ENCODE data around the gene CLEC2L. TPM values are rescaled to one million over a fixed set of nuclear protein-coding genes. Genes with fewer than 3 reads are reported as not detected.

The CLEC2L gene
- total RNA-seq, 1 experiment from 2014 or later: not detected

DNA sequence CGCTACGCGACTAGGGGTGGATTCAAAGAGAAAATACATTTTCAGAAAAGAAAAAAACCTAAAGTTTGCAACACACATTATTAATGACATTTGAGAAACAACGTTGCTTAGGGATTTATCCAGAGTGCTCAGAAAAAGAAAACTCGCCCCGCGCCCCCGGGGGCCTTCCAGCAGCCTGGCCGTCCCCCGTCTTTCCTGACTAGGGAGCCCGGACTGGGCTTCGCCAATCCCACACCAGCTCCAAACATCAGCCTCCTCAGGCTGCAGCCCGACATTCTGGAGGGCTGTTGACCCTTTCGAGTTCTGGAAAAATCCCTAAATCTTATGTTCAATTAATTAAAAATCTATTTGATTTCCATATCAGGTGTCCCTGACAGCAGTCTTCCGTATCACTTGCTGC, 48.6 kb downstream of the CLEC2L start:
- Histone ChIP-seq H4K20me1 (ENCODE audit: insufficient read depth) (no peaks in the 10 kb centered on the region), H3K4me1 (ENCODE audit: control insufficient read depth in 1 of 2, insufficient read depth in 2 of 2, low read length in 2 of 2) (no peaks in the 10 kb centered on the region), H3K36me3 (ENCODE audit: control insufficient read depth in 1 of 2, insufficient read depth in 2 of 2, low read length in 2 of 2) (no peaks in the 10 kb centered on the region; a peak in 1 of 4 replicates), H3K4me2 (ENCODE audit: low read length) (no peak overlapping the region), H2AFZ (ENCODE audit: low read depth, low read length, poor library complexity, severe bottlenecking) (no peak overlapping the region), H3K79me2 (ENCODE audit: insufficient read depth, low read length) (no peaks in the 10 kb centered on the region), H3K9me3 (ENCODE audit: control insufficient read depth in 1 of 2, insufficient read depth in 1 of 2, low read depth in 1 of 2, low read length in 2 of 2) (no peaks in the 10 kb centered on the region), H3K9ac (ENCODE audit: low read length) (no peak overlapping the region), H3K9me2 (ENCODE audit: insufficient read depth) (no peaks in the 10 kb centered on the region), H3K27ac (ENCODE audit: low read depth, low read length) (no peak overlapping the region), H3K4me3 (replicated peaks in 1 of 2; ENCODE audit: low read depth in 1 of 2, low read length in 2 of 2) (no peak overlapping the region), H3K27me3 (ENCODE audit: insufficient read depth, low read length) (no peaks in the 10 kb centered on the region)
- ChIA-PET CTCF (no interaction called here), POLR2A (no interaction called here), RAD21 (ENCODE audit: low non-redundant PET in 1 of 2, low total read pairs in 2 of 2, uncharacterized antibody in 2 of 2, unreplicated experiment in 2 of 2) (no interaction called here)
- no peak for DNase-seq (ENCODE audit: low read depth, low spot score)
- TF ChIP-seq, protein P1, sequence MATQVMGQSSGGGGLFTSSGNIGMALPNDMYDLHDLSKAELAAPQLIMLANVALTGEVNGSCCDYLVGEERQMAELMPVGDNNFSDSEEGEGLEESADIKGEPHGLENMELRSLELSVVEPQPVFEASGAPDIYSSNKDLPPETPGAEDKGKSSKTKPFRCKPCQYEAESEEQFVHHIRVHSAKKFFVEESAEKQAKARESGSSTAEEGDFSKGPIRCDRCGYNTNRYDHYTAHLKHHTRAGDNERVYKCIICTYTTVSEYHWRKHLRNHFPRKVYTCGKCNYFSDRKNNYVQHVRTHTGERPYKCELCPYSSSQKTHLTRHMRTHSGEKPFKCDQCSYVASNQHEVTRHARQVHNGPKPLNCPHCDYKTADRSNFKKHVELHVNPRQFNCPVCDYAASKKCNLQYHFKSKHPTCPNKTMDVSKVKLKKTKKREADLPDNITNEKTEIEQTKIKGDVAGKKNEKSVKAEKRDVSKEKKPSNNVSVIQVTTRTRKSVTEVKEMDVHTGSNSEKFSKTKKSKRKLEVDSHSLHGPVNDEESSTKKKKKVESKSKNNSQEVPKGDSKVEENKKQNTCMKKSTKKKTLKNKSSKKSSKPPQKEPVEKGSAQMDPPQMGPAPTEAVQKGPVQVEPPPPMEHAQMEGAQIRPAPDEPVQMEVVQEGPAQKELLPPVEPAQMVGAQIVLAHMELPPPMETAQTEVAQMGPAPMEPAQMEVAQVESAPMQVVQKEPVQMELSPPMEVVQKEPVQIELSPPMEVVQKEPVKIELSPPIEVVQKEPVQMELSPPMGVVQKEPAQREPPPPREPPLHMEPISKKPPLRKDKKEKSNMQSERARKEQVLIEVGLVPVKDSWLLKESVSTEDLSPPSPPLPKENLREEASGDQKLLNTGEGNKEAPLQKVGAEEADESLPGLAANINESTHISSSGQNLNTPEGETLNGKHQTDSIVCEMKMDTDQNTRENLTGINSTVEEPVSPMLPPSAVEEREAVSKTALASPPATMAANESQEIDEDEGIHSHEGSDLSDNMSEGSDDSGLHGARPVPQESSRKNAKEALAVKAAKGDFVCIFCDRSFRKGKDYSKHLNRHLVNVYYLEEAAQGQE (IDR thresholded peaks at IDR 0.05; ENCODE audit: low read depth): no peak
- TF ChIP-seq CEBPB (IDR thresholded peaks at IDR 0.05; ENCODE audit: low read depth) (no peak), POLR2A (IDR thresholded peaks at IDR 0.05; ENCODE audit: borderline replicate concordance, extremely low read depth, insufficient read depth, insufficient read length) (no peak), YY1 (IDR thresholded peaks at IDR 0.05; ENCODE audit: extremely low read depth, insufficient replicate concordance, low read depth, low read length) (no peak), SIN3A (IDR thresholded peaks at IDR 0.05; ENCODE audit: low read depth) (no peak), ZFX (IDR thresholded peaks at IDR 0.05) (no peak), FOSL1 (IDR thresholded peaks at IDR 0.05; ENCODE audit: low read depth) (no peak)
- no peak for ATAC-seq
- BruUV-seq (replicated peaks): no TSS peak
- intact Hi-C loops (cut with micrococcal nuclease): no loop called here

Measured in HCT116 (cell line).